Nephron (organoid): Measurements from ENCODE around the gene RASGRF2.
"Not testable (repeated sequence)": the region's sequence is repeated elsewhere in the genome, so short reads cannot be mapped to it uniquely, and the experiment has no call there.

Source experiments
- H3K27ac Mint-ChIP-seq, 3 experiments: 2 replicates each; pipeline ENCODE4 v1.8.0; 2020; ENCODE audit warnings: mixed read lengths in 3 of 3, mild to moderate bottlenecking in 2 of 3, moderate library complexity in 1 of 3
- H3K27me3 Mint-ChIP-seq: 2 replicates; pipeline ENCODE4 v1.8.0; 2021; ENCODE audit warnings: low read depth, mild to moderate bottlenecking, moderate library complexity, mixed read lengths
- H3K36me3 Mint-ChIP-seq: 2 replicates; pipeline ENCODE4 v1.8.0; 2020; ENCODE audit warnings: low read depth, mixed read lengths
- H3K4me1 Mint-ChIP-seq: 2 replicates; pipeline ENCODE4 v1.8.0; 2020; ENCODE audit warnings: mixed read lengths
- H3K4me3 Mint-ChIP-seq, 3 experiments: 2 replicates each; pipeline ENCODE4 v1.8.0; 2020; ENCODE audit warnings: mild to moderate bottlenecking in 3 of 3, mixed read lengths in 3 of 3, moderate library complexity in 2 of 3
- H3K9me3 Mint-ChIP-seq: 2 replicates; pipeline ENCODE4 v1.8.0; 2020; ENCODE audit warnings: mixed read lengths
- CTCF ChIP-seq, 3 experiments: fragments of 200-600 bp; sonication (generic); IDR thresholded peaks; one replicate each; pipeline ENCODE4 v1.5.0; 2021; ENCODE audit warnings: antibody characterized with exemption in 3 of 3; ENCODE audit not compliant: unreplicated experiment in 3 of 3

RASGRF2 gene

DNA sequence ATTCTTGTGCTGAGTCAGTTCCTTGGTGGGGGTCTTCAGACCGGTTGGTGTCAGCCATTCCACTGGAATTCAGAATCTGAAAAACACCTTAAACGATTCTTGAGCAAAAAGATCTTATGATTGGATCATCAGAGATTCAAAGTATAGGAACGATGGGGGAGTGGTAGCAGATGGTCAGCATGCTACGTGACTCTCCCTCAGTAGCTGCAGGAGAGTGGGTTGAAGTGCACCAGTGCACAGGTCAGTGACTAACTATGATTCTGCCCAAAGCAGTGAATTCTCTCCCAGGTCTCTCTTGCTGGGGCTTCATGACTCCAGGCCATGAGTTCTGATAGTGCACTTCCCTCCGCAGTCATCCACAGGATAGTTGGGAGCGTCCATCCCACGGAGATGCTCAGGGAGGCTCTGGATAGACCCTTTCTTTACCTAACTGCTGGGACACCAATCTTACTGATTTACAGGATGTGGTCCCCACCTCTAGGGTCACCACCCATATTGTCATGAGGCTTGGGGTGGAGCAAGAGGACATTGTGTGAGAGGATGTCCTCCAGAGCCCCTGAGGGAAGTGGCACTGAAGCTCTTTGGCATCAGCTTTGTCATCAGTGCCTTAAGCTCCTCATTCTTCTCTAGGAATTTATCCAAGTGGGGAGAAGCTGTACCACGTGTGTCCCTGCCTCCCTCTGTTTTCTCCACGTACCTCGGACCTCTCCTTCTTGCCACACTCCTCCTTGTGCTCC, 62.0 kb downstream of the RASGRF2 start:
- H3K36me3 Mint-ChIP-seq, result no peaks in the 10 kb centered on the region
- peaks cover 16% of the 10 kb centered on the region for H3K4me1 Mint-ChIP-seq

GRCh38 chr5:81022688-81023084, 62.5 kb downstream of the RASGRF2 start:
- Mint-ChIP-seq H3K27me3 (peaks cover 11% of the 10 kb centered on the region), H3K36me3 (no peaks in the 10 kb centered on the region), H3K9me3 (peaks cover 4% of the 10 kb centered on the region), H3K4me3 (no peak overlapping the region), H3K27ac (no peak overlapping the region), H3K4me1 (peaks cover 16% of the 10 kb centered on the region)
- no peak for TF ChIP-seq CTCF (IDR thresholded peaks at IDR 0.05; ENCODE audit: unreplicated experiment in 3 of 3)

More for the DNA sequence above, 62.0 kb downstream of the RASGRF2 start:
- Mint-ChIP-seq H3K27ac (no peak overlapping the region), H3K4me3 (no peak overlapping the region), H3K9me3 (no peaks in the 10 kb centered on the region), H3K27me3 (peaks cover 11% of the 10 kb centered on the region)
- no peak for TF ChIP-seq CTCF (IDR thresholded peaks at IDR 0.05; ENCODE audit: unreplicated experiment in 3 of 3)

DNA sequence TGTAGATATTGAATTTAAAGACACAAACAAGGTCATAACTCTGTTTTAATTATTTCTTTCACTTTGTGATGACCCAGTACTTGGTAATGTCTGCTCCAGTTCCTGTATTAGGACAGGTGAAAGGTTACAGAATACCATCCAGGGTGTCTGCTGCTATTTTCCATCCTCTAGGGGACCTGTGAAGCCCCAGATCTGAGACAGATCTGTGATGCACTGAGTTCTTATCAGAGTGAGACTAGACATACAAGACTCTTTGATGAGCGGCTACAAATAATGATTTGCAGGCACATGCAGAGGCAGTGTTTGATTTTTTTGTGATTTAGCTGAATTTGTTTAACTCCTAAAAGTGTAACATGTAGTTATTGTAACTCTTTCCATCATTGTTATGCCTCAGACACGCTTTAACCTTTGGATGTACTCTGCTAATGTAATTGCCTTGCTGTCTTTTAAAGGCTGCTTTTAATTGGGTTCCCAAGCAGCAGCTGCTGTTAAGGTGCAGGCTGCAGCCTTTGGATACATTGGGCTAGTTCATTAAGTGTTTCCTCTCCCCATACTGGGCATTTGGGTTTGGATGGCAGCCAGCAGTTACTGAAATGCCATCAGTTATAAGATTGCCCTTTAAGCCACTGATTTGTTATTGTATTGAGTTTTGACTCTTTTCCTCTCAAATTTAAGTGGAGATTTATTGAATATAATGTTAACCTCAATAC, 63.3 kb downstream of the RASGRF2 start:
- H3K27me3 Mint-ChIP-seq, result peaks cover 11% of the 10 kb centered on the region
- H3K9me3 Mint-ChIP-seq, result peaks cover 7% of the 10 kb centered on the region
- H3K36me3 Mint-ChIP-seq, result no peaks in the 10 kb centered on the region
- H3K4me1 Mint-ChIP-seq, result peaks cover 12% of the 10 kb centered on the region
- H3K4me3 Mint-ChIP-seq, result no peak overlapping the region
- TF ChIP-seq CTCF (IDR thresholded peaks at IDR 0.05; ENCODE audit: unreplicated experiment in 3 of 3), result no peak
- H3K27ac Mint-ChIP-seq, result no peak overlapping the region

DNA sequence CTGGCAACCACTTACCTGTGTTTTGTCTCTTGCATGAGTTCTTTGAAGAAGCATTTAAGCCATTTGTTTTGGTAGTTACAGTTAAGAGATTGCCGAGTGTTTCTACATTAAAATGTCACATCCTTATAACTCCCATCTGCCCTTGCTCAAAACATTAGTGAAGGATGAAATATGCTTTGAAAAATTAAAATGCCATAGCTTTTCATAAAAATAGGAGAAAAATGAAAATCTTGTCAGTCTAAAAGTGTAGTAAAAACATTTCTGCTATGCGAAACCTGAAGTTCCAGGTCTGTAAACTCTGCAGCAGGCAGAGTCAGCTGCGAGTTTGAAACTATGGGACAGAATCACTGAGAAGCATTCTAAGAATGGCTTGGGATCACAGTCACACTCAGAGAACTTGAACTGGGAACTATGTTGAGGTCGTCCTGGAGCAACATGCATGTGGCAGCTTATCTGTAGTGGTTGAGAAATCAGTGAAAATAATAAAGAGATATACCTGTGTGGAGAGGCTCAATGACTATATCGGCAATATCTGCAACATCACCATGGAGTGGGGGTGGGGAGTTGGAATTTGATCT, 67.4 kb downstream of the RASGRF2 start:
- TF ChIP-seq CTCF (IDR thresholded peaks at IDR 0.05; ENCODE audit: unreplicated experiment in 3 of 3), result no peak
- Mint-ChIP-seq H3K36me3 (peaks cover 4% of the 10 kb centered on the region), H3K27me3 (peaks cover 4% of the 10 kb centered on the region), H3K4me1 (no peaks in the 10 kb centered on the region), H3K27ac (no peak overlapping the region), H3K9me3 (peaks cover 24% of the 10 kb centered on the region), H3K4me3 (no peak overlapping the region)

DNA sequence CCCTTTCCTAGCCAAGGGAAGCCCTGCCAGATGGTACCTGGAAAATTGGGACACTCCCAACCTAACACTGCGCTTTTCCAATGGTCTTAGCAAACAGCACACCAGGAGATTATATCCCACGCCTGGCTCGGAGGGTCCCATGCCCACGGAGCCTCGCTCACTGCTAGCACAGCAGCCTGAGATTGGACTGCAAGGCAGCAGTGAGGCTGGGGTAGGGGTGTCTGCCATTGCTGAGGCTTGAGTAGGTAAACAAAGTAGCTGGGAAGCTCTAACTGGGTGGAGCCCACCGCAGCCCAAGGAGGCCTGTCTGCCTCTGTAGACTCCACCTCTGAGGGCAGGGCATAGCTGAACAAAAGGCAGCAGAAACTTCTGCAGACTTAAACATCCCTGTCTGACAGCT, 68.7 kb downstream of the RASGRF2 start:
- H3K27me3 Mint-ChIP-seq, H3K27ac Mint-ChIP-seq, H3K4me3 Mint-ChIP-seq, H3K4me1 Mint-ChIP-seq, H3K36me3 Mint-ChIP-seq: not testable (repeated sequence)
- H3K9me3 Mint-ChIP-seq, result peaks cover 25% of the 10 kb centered on the region

GRCh38 chr5:81029736-81030135, 69.6 kb downstream of the RASGRF2 start:
- not testable (repeated sequence) for H3K4me3 Mint-ChIP-seq, H3K4me1 Mint-ChIP-seq, H3K36me3 Mint-ChIP-seq, H3K27me3 Mint-ChIP-seq, H3K27ac Mint-ChIP-seq
- peaks cover 28% of the 10 kb centered on the region for H3K9me3 Mint-ChIP-seq

GRCh38 chr5:81030236-81031034, 70.3 kb downstream of the RASGRF2 start:
- H3K36me3 Mint-ChIP-seq, H3K4me1 Mint-ChIP-seq, H3K27ac Mint-ChIP-seq, H3K27me3 Mint-ChIP-seq, H3K4me3 Mint-ChIP-seq: not testable (repeated sequence)
- peaks cover 28% of the 10 kb centered on the region for H3K9me3 Mint-ChIP-seq
